K562 (cell line): Measurements from ENCODE around the gene KAZALD1. TPM values are rescaled to one million over a fixed set of nuclear protein-coding genes. Genes with fewer than 3 reads are reported as not detected.
A peak's percentile ranks its signal among the peaks of the same experiment; 100 is the strongest.

Experiments used
- BRF2 ChIP-seq: IDR thresholded peaks from 3 replicates; pipeline ENCODE4 v1.6.1; 2011; ENCODE audit warnings: borderline replicate concordance, mild to moderate bottlenecking; ENCODE audit not compliant: insufficient read length, insufficient read depth
- CEBPB ChIP-seq: fragments of 450-650 bp; IDR thresholded peaks from 2 replicates; pipeline ENCODE4 v1.6.1; 2016; ENCODE audit warnings: missing genetic modification characterization, missing compliant biosample characterization
- ETS1 ChIP-seq: conservative IDR thresholded peaks from 2 replicates; pipeline ENCODE4 v1.6.1; 2011; ENCODE audit warnings: low read depth, mild to moderate bottlenecking, low read length; ENCODE audit not compliant: control insufficient read depth
- EWSR1 ChIP-seq: fragments of 450-650 bp; IDR thresholded peaks from 2 replicates; pipeline ENCODE4 v1.6.1; 2018; ENCODE audit warnings: borderline replicate concordance, mild to moderate bottlenecking, low read depth, moderate library complexity; ENCODE audit not compliant: partially characterized antibody
- HMBOX1 ChIP-seq: sonication (generic); IDR thresholded peaks from 2 replicates; pipeline ENCODE4 v1.6.1; 2016
- MCM5 ChIP-seq: fragments of 450-650 bp; IDR thresholded peaks from 2 replicates; pipeline ENCODE4 v1.6.1; 2016; ENCODE audit warnings: low read depth
- MLLT1 ChIP-seq, 2 experiments: fragments of 450-650 bp; IDR thresholded peaks; 2 replicates each; pipeline ENCODE4 v1.6.1; 2016
- RBFOX2 ChIP-seq: fragments of 200-400 bp; formaldehyde crosslinking; IDR thresholded peaks from 2 replicates; pipeline ENCODE4 v1.6.1; 2017; ENCODE audit warnings: low read depth, mild to moderate bottlenecking, low read length, moderate library complexity
- RERE ChIP-seq: sonication (generic); formaldehyde crosslinking; IDR thresholded peaks from 2 replicates; pipeline ENCODE4 v1.8.0; 2023; ENCODE audit warnings: missing genetic modification reagents, mild to moderate bottlenecking, borderline replicate concordance
- SP2 ChIP-seq: IDR thresholded peaks from 2 replicates; pipeline ENCODE4 v1.6.1; 2011; ENCODE audit warnings: mild to moderate bottlenecking, low read depth, low read length, moderate library complexity; ENCODE audit not compliant: poor library complexity, severe bottlenecking; ENCODE audit errors: extremely low read depth
- TEAD4 ChIP-seq, 2 experiments: sonication (generic) in 1 of 2; formaldehyde crosslinking in 1 of 2; IDR thresholded peaks; 2 replicates each; pipeline versions ENCODE4 v1.6.1 to v1.8.0; 2012 to 2022; ENCODE audit warnings: borderline replicate concordance in 1 of 2, inconsistent platforms in 1 of 2, low read length in 1 of 2, mild to moderate bottlenecking in 1 of 2, missing genetic modification reagents in 1 of 2
- ZNF175 ChIP-seq: fragments of 200-800 bp; sonication (Bioruptor generic); IDR thresholded peaks from 2 replicates; pipeline ENCODE4 v1.6.1; 2016; ENCODE audit warnings: low read depth, mild to moderate bottlenecking, missing genetic modification characterization, missing compliant biosample characterization
- ZNF408 ChIP-seq: fragments of 250-450 bp; sonication (Bioruptor Pico); IDR thresholded peaks from 2 replicates; pipeline ENCODE4 v1.4.0; 2020; ENCODE audit warnings: low read depth, mild to moderate bottlenecking, moderate library complexity
- ZNF778 ChIP-seq: fragments of 450-650 bp; formaldehyde crosslinking; IDR thresholded peaks from 2 replicates; pipeline ENCODE4 v1.4.0; 2020; ENCODE audit warnings: mild to moderate bottlenecking, moderate library complexity
- ZNF830 ChIP-seq: fragments of 250-450 bp; sonication (Bioruptor Pico); IDR thresholded peaks from 2 replicates; pipeline ENCODE4 v1.5.0; 2021; ENCODE audit warnings: mild to moderate bottlenecking
- polyA plus RNA-seq, 8 experiments: library from polyadenylated mRNA; depleted of rRNA in 4 of 8; stranded (reverse) in 5 of 8; unstranded in 3 of 8; fragments of >200 nt; fragmentation: Nextera tagmentation in 2 of 8; fragmentation: Illumina TruSeq in 1 of 8; extraction: Ambion mirVana in 2 of 8; extraction: Trizol in 1 of 8; gene quantifications; 2 replicates each; pipeline versions ENCODE4 v1.2.1 to v1.2.3, GENCODE V29; 2011 to 2014; ENCODE audit warnings: inconsistent platforms in 1 of 8, missing spikeins in 1 of 8
- total RNA-seq, 7 experiments: library from RNA; depleted of rRNA in 6 of 7; stranded (reverse); fragments of >200 nt in 6 of 7; fragmentation: Illumina TruSeq in 2 of 7; extraction: Trizol in 2 of 7; gene quantifications; 2 replicates each; pipeline versions ENCODE4 v1.2.1 to v1.2.3, GENCODE V29; 2011 to 2021; ENCODE audit warnings: low replicate concordance in 1 of 7

KAZALD1 gene
- total and polyA plus RNA-seq, 9 of the 15 experiments (the other 6 are each of a cell fraction or from before 2014, with no cell fraction given): 0.15 to 10.0 (median 4.9) TPM

GRCh38 chr10:101062232-101063049 lies 652 bp downstream of the KAZALD1 start (continued):
- TF ChIP-seq RBFOX2 (peak; percentile 84), ZNF830 (CRISPR knock-in tag) (no peak), CEBPB (tag) (no peak), ETS1 (no peak), SP2 (no peak), MCM5 (no peak), TEAD4 (IDR thresholded peaks at IDR 0.05; ENCODE audit: low read length) (no peak), TEAD4 (CRISPR knock-in tag; IDR thresholded peaks at IDR 0.05; ENCODE audit: borderline replicate concordance) (no peak), ZNF175 (CRISPR knock-in tag) (0 out of 2 replicates have a peak, but pooled peaks have one; percentile 57), MLLT1 (IDR thresholded peaks at IDR 0.05) (no peak), ZNF778 (CRISPR knock-in tag) (no peak), EWSR1 (no peak), ZNF408 (no peak), RERE (CRISPR knock-in tag) (no peak), BRF2 (no peak), HMBOX1 (peak; percentile 59; the same call in 1 of the 2 replicates)
